A549 treated with CpdA at 1 μM for 4 hours (cell line): ENCODE data around the gene ARL1. TPM values are rescaled to one million over a fixed set of nuclear protein-coding genes. Genes with fewer than 3 reads are reported as not detected.

Source experiments
- total RNA-seq: library from RNA; stranded (reverse); fragments of 200-300 nt; extraction: Qiagen RNA extraction; gene quantifications from 5 replicates; pipeline ENCODE4 v1.2.3, GENCODE V29; 2022; ENCODE audit warnings: low read depth

The ARL1 gene
- total RNA-seq, result 59.7 to 78.4 TPM (median 67.7 TPM) in 5 replicates

DNA sequence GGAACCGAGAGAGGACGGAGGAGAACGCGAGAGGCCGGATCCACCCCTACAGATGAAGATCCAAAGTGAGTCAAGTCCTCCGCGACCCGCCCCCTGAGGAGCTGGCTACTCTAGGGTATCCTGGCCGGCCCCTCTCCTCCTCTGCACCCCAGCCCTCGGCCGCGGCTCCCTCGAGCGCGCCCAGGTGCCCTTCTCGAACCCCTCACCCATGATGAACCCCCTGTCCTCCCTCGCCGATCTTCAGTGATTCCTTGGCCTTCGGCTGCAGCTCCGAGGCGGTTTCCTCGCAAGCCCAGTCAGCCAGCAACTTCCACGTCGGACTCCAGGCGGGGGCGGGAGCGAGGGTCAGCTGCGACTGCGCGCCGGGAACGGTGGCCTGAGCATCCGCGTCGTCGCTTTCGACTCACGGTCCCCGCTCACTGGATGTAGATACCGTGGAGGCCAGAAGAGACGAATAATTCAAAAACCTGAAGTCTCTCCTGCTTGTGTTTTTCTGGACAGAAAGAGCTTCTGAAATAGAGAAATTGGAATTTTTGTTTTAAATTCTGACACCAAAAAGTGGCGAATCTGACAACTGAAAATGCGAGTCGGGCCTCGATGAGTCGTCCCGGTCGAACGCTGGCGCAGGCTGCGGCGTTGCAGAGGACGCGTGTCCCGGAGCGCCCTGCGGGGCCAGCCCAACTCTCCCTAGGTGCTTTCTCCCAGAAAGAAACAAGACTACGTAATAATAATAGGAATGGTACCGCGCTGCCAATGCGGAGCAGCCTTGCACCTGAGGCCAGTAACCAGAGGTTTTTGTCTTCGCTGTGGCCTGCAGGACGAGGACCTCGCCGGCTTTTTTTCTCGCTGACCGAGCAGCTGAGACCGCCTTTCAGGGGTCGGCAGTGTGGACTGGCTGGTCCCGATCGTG, at the start of gene ARL1:
Gene ARL1, minus strand, starts transcription at position 337 of the 910 bp plus-strand sequence. Its CDS starts 127 bp downstream, at position 210.

Other genes starting within 250 kb of the ARL1 start
- not detected in 5 replicates for gene SLC5A8, start 197.5 kb downstream of the ARL1 start, total RNA-seq
- gene UTP20, start 127.7 kb downstream of the ARL1 start, total RNA-seq, result 15.8 to 21.6 TPM (median 17.1 TPM) in 5 replicates
- not detected in 5 replicates for gene SPIC, start 67.6 kb upstream of the ARL1 start, total RNA-seq
- not detected in 5 replicates for gene MYBPC1, start 187.2 kb upstream of the ARL1 start, total RNA-seq